Bladder microvascular endothelial cell (primary cell): ENCODE data around the gene DMRTC2. TPM values are rescaled to one million over a fixed set of nuclear protein-coding genes. Genes with fewer than 3 reads are reported as not detected.

Experiments
- total RNA-seq: library from RNA; depleted of rRNA; stranded (reverse); fragments of >200 nt; gene quantifications from 2 replicates; pipeline ENCODE4 v1.2.3, GENCODE V29; 2014

The DMRTC2 gene
- total RNA-seq, result not detected in 2 replicates

GRCh38 chr19:41845001-41845050 lies at the start of gene DMRTC2:
TSS of gene DMRTC2 (plus strand) at chr19:41845042. CDS start at chr19:41847429, 2,387 bp downstream.

GRCh38 chr19:41796362-41796761 lies 48.5 kb upstream of the DMRTC2 start, which contains the start of gene CEACAM3:
TSS of gene CEACAM3 (plus strand) at chr19:41796587. CDS start at chr19:41796678, 91 bp downstream.

DNA sequence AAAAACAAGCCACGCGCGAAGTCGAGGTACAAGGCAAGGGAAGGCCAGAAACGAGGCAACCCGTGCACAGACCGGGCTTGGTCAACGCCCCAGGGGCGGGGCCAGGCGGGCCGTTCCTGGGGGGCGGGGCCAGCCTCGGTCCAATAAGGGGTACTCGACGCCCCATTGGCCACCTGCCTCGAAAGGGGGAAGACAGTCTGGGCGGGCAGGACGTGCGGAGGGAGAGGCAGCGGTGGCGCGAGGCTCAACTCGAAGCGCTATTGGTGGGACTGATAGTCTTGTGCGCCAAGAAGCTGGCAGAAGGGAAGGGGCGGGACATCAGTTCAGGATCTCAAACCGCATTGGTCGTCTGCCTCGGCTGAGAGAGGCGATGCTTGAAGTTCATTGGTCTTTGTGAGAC lies 241 bp upstream of the DMRTC2 start, which contains the start of gene LYPD4:
LYPD4 (minus strand) TSS at position 83 of the 400 bp plus-strand sequence. CDS start 5,398 bp downstream, outside the sequence.

DNA sequence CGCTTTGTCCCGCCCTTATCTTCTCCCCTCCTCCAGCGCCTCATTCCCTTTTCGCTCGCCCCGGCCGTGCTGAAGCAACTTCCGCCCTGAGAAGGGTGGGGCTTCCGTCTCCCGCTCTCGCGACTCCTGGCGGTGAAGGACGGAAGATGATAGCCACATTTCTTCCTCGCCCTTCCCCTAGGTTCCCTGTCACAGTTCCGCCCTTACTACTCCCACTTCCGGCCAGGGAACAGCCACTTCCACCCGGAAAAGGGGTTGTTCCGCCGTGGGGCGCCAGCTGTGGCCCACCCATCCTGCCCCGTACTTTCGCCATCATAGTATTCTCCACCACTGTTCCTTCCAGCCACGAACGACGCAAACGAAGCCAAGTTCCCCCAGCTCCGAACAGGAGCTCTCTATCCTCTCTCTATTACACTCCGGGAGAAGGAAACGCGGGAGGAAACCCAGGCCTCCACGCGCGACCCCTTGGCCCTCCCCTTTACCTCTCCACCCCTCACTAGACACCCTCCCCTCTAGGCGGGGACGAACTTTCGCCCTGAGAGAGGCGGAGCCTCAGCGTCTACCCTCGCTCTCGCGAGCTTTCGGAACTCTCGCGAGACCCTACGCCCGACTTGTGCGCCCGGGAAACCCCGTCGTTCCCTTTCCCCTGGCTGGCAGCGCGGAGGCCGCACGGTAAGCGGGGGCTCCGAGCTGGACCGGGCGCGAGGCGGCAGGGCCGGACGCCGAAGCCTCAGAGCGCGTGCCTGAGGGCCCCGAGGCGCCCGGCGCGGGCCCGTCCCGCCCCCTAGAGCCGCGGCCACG lies 15.0 kb downstream of the DMRTC2 start, which contains the start of gene RPS19:
RPS19 (plus strand) TSS at position 638 of the 801 bp plus-strand sequence. CDS start 520 bp downstream, outside the sequence.

DNA sequence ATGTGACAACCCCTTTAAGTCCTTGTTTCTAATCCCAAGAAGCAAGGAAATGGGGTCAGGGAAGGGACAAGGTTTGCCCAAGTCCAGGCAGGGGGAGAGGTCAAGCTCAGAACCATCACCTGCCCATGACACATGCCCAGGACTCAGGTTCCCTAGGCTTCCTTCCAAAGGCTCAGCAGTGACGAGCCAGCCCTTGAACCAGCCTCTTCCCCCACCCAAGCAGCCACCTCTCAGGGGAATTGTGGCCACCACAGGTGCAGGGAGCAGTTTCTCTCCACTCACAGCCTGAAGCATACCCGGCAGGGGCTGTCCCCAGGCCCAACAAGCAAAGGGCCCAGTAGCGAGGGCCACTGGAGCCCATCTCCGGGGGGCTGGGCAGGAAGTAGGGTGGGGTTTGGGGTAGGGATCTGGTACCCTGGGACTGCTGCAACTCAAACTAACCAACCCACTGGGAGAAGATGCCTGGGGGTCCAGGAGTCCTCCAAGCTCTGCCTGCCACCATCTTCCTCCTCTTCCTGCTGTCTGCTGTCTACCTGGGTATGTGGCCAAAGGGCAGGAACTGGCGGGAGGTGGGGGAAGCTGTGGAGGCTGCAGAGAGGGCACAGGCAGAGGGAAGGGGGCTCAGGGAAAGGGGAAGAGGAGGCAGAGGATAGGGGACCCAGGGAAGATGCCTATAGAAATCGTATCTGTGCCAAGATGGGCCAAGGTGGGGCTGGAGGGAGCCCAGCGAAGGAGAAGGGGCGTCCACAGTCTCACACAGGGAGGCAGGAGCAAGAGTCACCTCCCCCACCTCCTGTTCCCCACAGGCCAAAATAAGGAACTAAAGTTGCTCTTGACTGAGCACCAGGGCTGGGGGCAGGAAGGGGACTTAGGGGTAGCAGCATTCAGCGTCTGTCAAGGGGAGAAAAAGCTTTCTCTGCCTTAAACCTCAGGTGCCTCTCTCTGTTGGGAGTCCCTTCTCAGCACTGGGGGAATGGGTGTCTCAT lies 32.3 kb downstream of the DMRTC2 start, which contains the start of gene CD79A:
CD79A (plus strand) TSS at position 433 of the 986 bp plus-strand sequence; CDS start at position 459, 26 bp downstream.

DNA sequence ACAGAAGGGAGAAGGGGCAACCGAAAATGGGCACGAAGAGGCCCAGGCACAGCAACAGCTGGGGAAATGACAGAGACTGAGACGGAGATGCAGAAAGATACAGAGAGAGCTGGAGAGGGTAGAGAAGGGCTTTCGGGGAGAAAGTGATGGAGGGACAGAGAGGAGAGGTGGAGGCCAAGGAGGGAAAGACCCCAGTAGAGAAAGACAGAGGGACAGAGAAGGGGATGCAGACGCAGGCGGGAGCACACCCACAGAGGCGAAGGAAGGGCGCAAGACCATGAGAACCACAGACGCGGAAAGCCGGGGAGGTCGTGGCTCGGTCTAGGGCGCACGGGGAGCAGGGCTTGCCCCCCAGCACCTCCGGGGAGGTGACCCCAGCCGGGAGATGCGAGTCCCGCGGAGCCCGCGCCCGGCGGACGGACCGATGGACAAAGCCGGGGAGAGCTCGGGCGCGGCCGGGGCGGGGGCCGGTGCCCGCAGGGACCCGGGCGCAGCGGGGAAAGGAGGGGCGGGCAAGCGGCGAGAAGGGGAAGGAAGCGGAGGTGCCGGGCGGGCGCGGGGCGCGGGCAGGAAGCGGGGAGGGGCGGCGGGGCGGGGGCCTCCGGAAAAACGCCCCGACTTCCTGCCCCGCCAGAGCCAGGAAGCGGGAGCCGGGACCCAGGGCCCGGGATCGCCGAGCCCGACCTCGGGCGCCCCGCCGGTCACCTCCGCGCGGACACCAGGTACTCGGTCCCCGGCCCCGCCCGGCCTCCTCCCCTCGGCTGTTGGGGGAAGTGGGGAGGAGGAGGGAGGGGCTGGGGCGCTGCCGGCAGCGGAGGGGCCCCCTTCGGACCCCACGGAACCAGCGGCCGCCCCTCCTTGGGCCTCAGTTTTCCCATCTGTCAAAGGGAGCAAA lies 38.0 kb downstream of the DMRTC2 start, which contains the start of gene ARHGEF1:
ARHGEF1 (plus strand) TSS at position 617 of the 895 bp plus-strand sequence. CDS start 4,899 bp downstream, outside the sequence.

Other genes starting within 250 kb of the DMRTC2 start
- not detected in 2 replicates for gene CEACAM4, start 218.0 kb upstream of the DMRTC2 start, total RNA-seq
- 0.57 TPM in 1 of 2 replicates, not detected in the other for gene CEACAM7, start 156.8 kb upstream of the DMRTC2 start, total RNA-seq
- gene CEACAM5, start 136.4 kb upstream of the DMRTC2 start, total RNA-seq, result not detected in 2 replicates
- gene CEACAM6, start 89.5 kb upstream of the DMRTC2 start, total RNA-seq, result not detected in 2 replicates
- not detected in 2 replicates for gene CEACAM3, start 48.5 kb upstream of the DMRTC2 start, total RNA-seq
- gene LYPD4, start 359 bp upstream of the DMRTC2 start, total RNA-seq, result not detected in 2 replicates
- gene RPS19, start 15.2 kb downstream of the DMRTC2 start, total RNA-seq, result 1,287 and 1,298 TPM in 2 replicates
- not detected in 2 replicates for gene CD79A, start 32.2 kb downstream of the DMRTC2 start, total RNA-seq
- gene ARHGEF1, start 38.1 kb downstream of the DMRTC2 start, total RNA-seq, result 42.9 and 43.9 TPM in 2 replicates
- gene ERFL, start 83.4 kb downstream of the DMRTC2 start, total RNA-seq, result not detected in 2 replicates
- 141 and 157 TPM in 2 replicates for gene RABAC1, start 114.3 kb downstream of the DMRTC2 start, total RNA-seq
- gene ATP1A3, start 149.2 kb downstream of the DMRTC2 start, total RNA-seq, result under 0.01 TPM in 1 of 2 replicates, not detected in the other
- 0.06 TPM in 1 of 2 replicates, not detected in the other for gene GRIK5, start 225.2 kb downstream of the DMRTC2 start, total RNA-seq
- 8.1 and 16.1 TPM in 2 replicates for gene ZNF574, start 231.1 kb downstream of the DMRTC2 start, total RNA-seq